GM12878 (cell line): ENCODE data around the gene ASCL4. TPM values are rescaled to one million over a fixed set of nuclear protein-coding genes. Genes with fewer than 3 reads are reported as not detected.
A peak's percentile ranks its signal among the peaks of the same experiment; 100 is the strongest.

Experiments
- ATF3 ChIP-seq: IDR thresholded peaks from 2 replicates; pipeline ENCODE4 v1.6.1; 2011; ENCODE audit warnings: low read depth, mild to moderate bottlenecking, low read length, moderate library complexity, borderline replicate concordance; ENCODE audit errors: extremely low read depth
- BCL11A ChIP-seq: IDR thresholded peaks from 2 replicates; pipeline ENCODE4 v1.6.1; 2011; ENCODE audit warnings: low read depth, low read length
- CREM ChIP-seq: IDR thresholded peaks from 2 replicates; pipeline ENCODE4 v1.6.1; 2014; ENCODE audit warnings: antibody characterized with exemption, low read depth
- EGR1 ChIP-seq, 2 experiments: IDR thresholded peaks; 1 replicate in 1 of 2; 2 replicates in 1 of 2; pipeline ENCODE4 v1.6.1; 2011 to 2012; ENCODE audit warnings: low read depth in 2 of 2, low read length in 2 of 2, borderline replicate concordance in 1 of 2, mild to moderate bottlenecking in 1 of 2, moderate library complexity in 1 of 2
- GABPA ChIP-seq: IDR thresholded peaks from 2 replicates; pipeline ENCODE4 v1.6.1; 2014; ENCODE audit warnings: antibody characterized with exemption, low read depth, mild to moderate bottlenecking, inconsistent platforms
- HDAC6 ChIP-seq: fragments of 200-600 bp; sonication (generic); IDR thresholded peaks from one replicate; pipeline ENCODE4 v1.8.0; 2017; ENCODE audit warnings: antibody characterized with exemption; ENCODE audit not compliant: unreplicated experiment
- IKZF1 ChIP-seq: fragments of 450-650 bp; conservative IDR thresholded peaks from 2 replicates; pipeline ENCODE4 v1.6.1; 2017; ENCODE audit warnings: antibody characterized with exemption, mild to moderate bottlenecking
- MEF2A ChIP-seq: IDR thresholded peaks from 2 replicates; pipeline ENCODE4 v1.6.1; 2011; ENCODE audit warnings: low read depth, mild to moderate bottlenecking, low read length, moderate library complexity; ENCODE audit not compliant: insufficient read depth
- MLLT1 ChIP-seq: fragments of 450-650 bp; IDR thresholded peaks from 2 replicates; pipeline ENCODE4 v1.6.1; 2016; ENCODE audit warnings: mild to moderate bottlenecking
- MXI1 ChIP-seq: fragments of 150-350 bp; IDR thresholded peaks from 2 replicates; pipeline ENCODE4 v1.6.1; 2011; ENCODE audit warnings: low read depth, mild to moderate bottlenecking, inconsistent platforms, low read length, improper control_type of control experiment
- NFYB ChIP-seq: IDR thresholded peaks from 2 replicates; pipeline ENCODE4 v1.6.1; 2011; ENCODE audit warnings: low read depth, mild to moderate bottlenecking, low read length, improper control_type of control experiment, moderate library complexity; ENCODE audit not compliant: insufficient read depth
- NR2C2 ChIP-seq: IDR thresholded peaks from 2 replicates; pipeline ENCODE4 v1.6.1; 2011; ENCODE audit warnings: borderline replicate concordance, low read depth; ENCODE audit not compliant: control insufficient read depth, insufficient read length
- PAX5 ChIP-seq: IDR thresholded peaks from 2 replicates; pipeline ENCODE4 v1.6.1; 2011; ENCODE audit warnings: low read depth, low read length, borderline replicate concordance
- POU2F2 ChIP-seq: IDR thresholded peaks from 3 replicates; pipeline ENCODE4 v1.6.1; 2011; ENCODE audit warnings: low read depth, mild to moderate bottlenecking, low read length, borderline replicate concordance
- RBBP5 ChIP-seq: fragments of 200-600 bp; sonication (generic); conservative IDR thresholded peaks from 2 replicates; pipeline ENCODE4 v1.6.1; 2016
- RUNX3 ChIP-seq: IDR thresholded peaks from 2 replicates; pipeline ENCODE4 v1.6.1; 2012; ENCODE audit warnings: low read length, inconsistent platforms
- TCF3 ChIP-seq: IDR thresholded peaks from 2 replicates; pipeline ENCODE4 v1.6.1; 2012; ENCODE audit warnings: low read depth, mild to moderate bottlenecking, low read length, borderline replicate concordance; ENCODE audit not compliant: insufficient read depth
- ZNF217 ChIP-seq: fragments of 450-650 bp; IDR thresholded peaks from 2 replicates; pipeline ENCODE4 v1.6.1; 2017; ENCODE audit warnings: antibody characterized with exemption, mild to moderate bottlenecking
- polyA plus RNA-seq, 11 experiments: library from polyadenylated mRNA; depleted of rRNA in 4 of 11; unstranded in 6 of 11; stranded (reverse) in 5 of 11; fragments of >200 nt; fragmentation: Nextera tagmentation in 4 of 11; fragmentation: Illumina TruSeq in 1 of 11; extraction: Ambion mirVana in 4 of 11; extraction: Trizol in 1 of 11; gene quantifications; 1 replicate in 1 of 11; 2 replicates in 10 of 11; pipeline versions ENCODE4 v1.2.1 to v1.2.3, GENCODE V29; 2011 to 2016; ENCODE audit warnings: inconsistent platforms in 2 of 11, missing spikeins in 2 of 11, low read depth in 1 of 11
- total RNA-seq, 4 experiments: library from RNA; depleted of rRNA in 3 of 4; stranded (reverse); fragments of >200 nt in 3 of 4; fragmentation: Illumina TruSeq in 1 of 4; extraction: Trizol in 1 of 4; gene quantifications; 2 replicates each; pipeline versions ENCODE4 v1.2.1 to v1.2.3, GENCODE V29; 2013 to 2021
- TF ChIP-seq, protein P1 (sequence below): IDR thresholded peaks from 2 replicates; pipeline ENCODE4 v1.6.1; 2012; ENCODE audit warnings: low read length, inconsistent platforms
- TF ChIP-seq, protein P2 (sequence below): fragments of 450-650 bp; IDR thresholded peaks from 2 replicates; pipeline ENCODE4 v1.6.1; 2018; ENCODE audit warnings: borderline replicate concordance, mild to moderate bottlenecking; ENCODE audit not compliant: partially characterized antibody
- TF ChIP-seq, protein P3 (sequence below): fragments of 450-650 bp; IDR thresholded peaks from 2 replicates; pipeline ENCODE4 v1.6.1; 2018; ENCODE audit warnings: mild to moderate bottlenecking, low read depth, moderate library complexity; ENCODE audit not compliant: partially characterized antibody

The ASCL4 gene
- total and polyA plus RNA-seq, 10 of the 15 experiments (the other 5 are each of a cell fraction or from before 2014, with no cell fraction given), result not detected

DNA sequence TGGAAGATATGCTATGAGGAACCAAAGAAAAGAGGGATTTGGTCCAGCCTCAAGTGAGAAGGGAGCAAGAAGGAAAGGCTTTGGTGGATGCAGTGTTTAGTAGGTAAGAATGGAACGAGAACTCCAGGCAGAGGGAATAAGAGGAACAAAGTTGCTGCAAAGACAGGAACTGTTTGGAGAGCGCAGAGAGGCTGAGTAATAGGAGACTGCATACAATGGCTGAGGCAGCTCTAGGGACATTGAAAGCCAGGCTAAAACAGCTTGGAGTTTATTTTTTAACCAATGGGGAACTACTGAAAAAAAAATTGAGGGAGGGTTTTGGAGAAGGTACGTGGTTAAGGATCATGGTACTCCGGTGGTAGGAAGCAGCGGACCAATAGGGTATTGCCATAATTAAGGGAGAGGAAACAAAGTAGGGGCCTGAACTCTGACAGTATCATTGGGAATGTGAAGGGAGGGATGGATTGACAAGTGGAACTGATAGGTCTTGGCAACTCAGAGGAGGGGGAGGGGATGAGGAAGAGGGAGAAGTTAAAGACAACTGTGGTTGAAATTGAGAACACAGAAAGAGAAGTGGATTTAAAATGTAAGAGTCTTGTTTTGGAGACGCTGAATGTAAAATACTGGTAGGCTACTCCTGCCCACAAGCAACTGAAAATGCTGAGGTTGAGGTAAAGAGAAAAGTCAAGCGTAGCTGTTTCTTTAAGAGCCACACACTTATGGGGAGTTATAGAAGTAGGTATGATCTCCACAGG lies 4.8 kb downstream of the ASCL4 start (continued):
- 0 out of 2 replicates have a peak, but pooled peaks have one; percentile 22 for TF ChIP-seq CREM
- no peak for TF ChIP-seq NR2C2
- TF ChIP-seq MXI1, result no peak
- TF ChIP-seq HDAC6, result no peak
- TF ChIP-seq, protein P1, sequence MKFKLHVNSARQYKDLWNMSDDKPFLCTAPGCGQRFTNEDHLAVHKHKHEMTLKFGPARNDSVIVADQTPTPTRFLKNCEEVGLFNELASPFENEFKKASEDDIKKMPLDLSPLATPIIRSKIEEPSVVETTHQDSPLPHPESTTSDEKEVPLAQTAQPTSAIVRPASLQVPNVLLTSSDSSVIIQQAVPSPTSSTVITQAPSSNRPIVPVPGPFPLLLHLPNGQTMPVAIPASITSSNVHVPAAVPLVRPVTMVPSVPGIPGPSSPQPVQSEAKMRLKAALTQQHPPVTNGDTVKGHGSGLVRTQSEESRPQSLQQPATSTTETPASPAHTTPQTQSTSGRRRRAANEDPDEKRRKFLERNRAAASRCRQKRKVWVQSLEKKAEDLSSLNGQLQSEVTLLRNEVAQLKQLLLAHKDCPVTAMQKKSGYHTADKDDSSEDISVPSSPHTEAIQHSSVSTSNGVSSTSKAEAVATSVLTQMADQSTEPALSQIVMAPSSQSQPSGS, result peak; percentile 53; the same call in 1 of the 2 replicates
- TF ChIP-seq NFYB, result no peak
- TF ChIP-seq GABPA, result no peak
- peak; percentile 66; the same call in 1 of the 2 replicates for TF ChIP-seq ZNF217
- no peak for TF ChIP-seq TCF3
- TF ChIP-seq POU2F2, result no peak
- no peak for TF ChIP-seq RBBP5
- TF ChIP-seq MEF2A, result 0 out of 2 replicates have a peak, but pooled peaks have one; percentile 32
- peak; percentile 49; the same call in 1 of the 2 replicates for TF ChIP-seq MLLT1
- TF ChIP-seq IKZF1, result peak; percentile 62
- no peak for TF ChIP-seq EGR1 (IDR thresholded peaks at IDR 0.05; ENCODE audit: borderline replicate concordance in 1 of 2, low read depth in 2 of 2, low read length in 2 of 2)
- TF ChIP-seq, protein P2, sequence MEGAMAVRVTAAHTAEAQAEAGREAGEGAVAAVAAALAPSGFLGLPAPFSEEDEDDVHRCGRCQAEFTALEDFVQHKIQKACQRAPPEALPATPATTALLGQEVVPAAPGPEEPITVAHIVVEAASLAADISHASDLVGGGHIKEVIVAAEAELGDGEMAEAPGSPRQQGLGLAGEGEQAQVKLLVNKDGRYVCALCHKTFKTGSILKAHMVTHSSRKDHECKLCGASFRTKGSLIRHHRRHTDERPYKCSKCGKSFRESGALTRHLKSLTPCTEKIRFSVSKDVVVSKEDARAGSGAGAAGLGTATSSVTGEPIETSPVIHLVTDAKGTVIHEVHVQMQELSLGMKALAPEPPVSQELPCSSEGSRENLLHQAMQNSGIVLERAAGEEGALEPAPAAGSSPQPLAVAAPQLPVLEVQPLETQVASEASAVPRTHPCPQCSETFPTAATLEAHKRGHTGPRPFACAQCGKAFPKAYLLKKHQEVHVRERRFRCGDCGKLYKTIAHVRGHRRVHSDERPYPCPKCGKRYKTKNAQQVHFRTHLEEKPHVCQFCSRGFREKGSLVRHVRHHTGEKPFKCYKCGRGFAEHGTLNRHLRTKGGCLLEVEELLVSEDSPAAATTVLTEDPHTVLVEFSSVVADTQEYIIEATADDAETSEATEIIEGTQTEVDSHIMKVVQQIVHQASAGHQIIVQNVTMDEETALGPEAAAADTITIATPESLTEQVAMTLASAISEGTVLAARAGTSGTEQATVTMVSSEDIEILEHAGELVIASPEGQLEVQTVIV, result no peak
- peak; percentile 92 for TF ChIP-seq RUNX3
- TF ChIP-seq PAX5, result peak; percentile 63; the same call in 1 of the 2 replicates
- TF ChIP-seq, protein P3, sequence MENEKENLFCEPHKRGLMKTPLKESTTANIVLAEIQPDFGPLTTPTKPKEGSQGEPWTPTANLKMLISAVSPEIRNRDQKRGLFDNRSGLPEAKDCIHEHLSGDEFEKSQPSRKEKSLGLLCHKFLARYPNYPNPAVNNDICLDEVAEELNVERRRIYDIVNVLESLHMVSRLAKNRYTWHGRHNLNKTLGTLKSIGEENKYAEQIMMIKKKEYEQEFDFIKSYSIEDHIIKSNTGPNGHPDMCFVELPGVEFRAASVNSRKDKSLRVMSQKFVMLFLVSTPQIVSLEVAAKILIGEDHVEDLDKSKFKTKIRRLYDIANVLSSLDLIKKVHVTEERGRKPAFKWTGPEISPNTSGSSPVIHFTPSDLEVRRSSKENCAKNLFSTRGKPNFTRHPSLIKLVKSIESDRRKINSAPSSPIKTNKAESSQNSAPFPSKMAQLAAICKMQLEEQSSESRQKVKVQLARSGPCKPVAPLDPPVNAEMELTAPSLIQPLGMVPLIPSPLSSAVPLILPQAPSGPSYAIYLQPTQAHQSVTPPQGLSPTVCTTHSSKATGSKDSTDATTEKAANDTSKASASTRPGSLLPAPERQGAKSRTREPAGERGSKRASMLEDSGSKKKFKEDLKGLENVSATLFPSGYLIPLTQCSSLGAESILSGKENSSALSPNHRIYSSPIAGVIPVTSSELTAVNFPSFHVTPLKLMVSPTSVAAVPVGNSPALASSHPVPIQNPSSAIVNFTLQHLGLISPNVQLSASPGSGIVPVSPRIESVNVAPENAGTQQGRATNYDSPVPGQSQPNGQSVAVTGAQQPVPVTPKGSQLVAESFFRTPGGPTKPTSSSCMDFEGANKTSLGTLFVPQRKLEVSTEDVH, result no peak
- peak; percentile 62; the same call in 1 of the 2 replicates for TF ChIP-seq BCL11A
- TF ChIP-seq ATF3, result no peak
